ENCODE measurements around the gene CCDC27. TPM values are rescaled to one million over a fixed set of nuclear protein-coding genes. Genes with fewer than 3 reads are reported as not detected.
A peak's percentile ranks its signal among the peaks of the same experiment; 100 is the strongest.
"Not testable (repeated sequence)": the region's sequence is repeated elsewhere in the genome, so short reads cannot be mapped to it uniquely, and the experiment has no call there.

Gene CCDC27
- total RNA-seq, 1 donor from 2014 or later = not detected

GRCh38 chr1:3721955-3722465 is 30.2 kb upstream of the CCDC27 start:
- intact Hi-C loops (cut with DNase I) = no loop called here
- ATAC-seq (no peak), DNase-seq (no peak)
- peaks cover 17% of the 10 kb centered on the region for H3K4me1 ChIP-seq
- H3K9me3 ChIP-seq = no peaks in the 10 kb centered on the region
- TF ChIP-seq, protein P1, sequence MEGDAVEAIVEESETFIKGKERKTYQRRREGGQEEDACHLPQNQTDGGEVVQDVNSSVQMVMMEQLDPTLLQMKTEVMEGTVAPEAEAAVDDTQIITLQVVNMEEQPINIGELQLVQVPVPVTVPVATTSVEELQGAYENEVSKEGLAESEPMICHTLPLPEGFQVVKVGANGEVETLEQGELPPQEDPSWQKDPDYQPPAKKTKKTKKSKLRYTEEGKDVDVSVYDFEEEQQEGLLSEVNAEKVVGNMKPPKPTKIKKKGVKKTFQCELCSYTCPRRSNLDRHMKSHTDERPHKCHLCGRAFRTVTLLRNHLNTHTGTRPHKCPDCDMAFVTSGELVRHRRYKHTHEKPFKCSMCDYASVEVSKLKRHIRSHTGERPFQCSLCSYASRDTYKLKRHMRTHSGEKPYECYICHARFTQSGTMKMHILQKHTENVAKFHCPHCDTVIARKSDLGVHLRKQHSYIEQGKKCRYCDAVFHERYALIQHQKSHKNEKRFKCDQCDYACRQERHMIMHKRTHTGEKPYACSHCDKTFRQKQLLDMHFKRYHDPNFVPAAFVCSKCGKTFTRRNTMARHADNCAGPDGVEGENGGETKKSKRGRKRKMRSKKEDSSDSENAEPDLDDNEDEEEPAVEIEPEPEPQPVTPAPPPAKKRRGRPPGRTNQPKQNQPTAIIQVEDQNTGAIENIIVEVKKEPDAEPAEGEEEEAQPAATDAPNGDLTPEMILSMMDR (IDR thresholded peaks at IDR 0.05) = no peak
- H3K27me3 ChIP-seq (ENCODE audit: low read depth) = peaks cover 15% of the 10 kb centered on the region
- no peak overlapping the region for H3K4me3 ChIP-seq
- H3K36me3 ChIP-seq = no peaks in the 10 kb centered on the region
- no peak overlapping the region for H3K27ac ChIP-seq

- no peaks in the 10 kb centered on the region for H3K36me3 ChIP-seq
- H3K27me3 ChIP-seq (ENCODE audit: low read depth) = peaks cover 7% of the 10 kb centered on the region
- no peak overlapping the region for H3K4me3 ChIP-seq
- intact Hi-C loops (cut with DNase I) = no loop called here
- H3K9me3 ChIP-seq = no peaks in the 10 kb centered on the region
- no peak overlapping the region for H3K27ac ChIP-seq
- peaks cover 9% of the 10 kb centered on the region for H3K4me1 ChIP-seq
- ATAC-seq (no peak), DNase-seq (no peak)
- TF ChIP-seq, protein P1 (IDR thresholded peaks at IDR 0.05) = no peak
These were observed 29.4 kb upstream of the CCDC27 start for GRCh38 chr1:3722846-3723245.

- intact Hi-C loops (cut with DNase I) = not testable (repeated sequence)
These were observed 27.7 kb upstream of the CCDC27 start for GRCh38 chr1:3724416-3725030.

GRCh38 chr1:3725366-3725765 is 26.9 kb upstream of the CCDC27 start:
- Histone ChIP-seq H3K4me3 (no peak overlapping the region), H3K4me1 (no peaks in the 10 kb centered on the region), H3K36me3 (no peaks in the 10 kb centered on the region), H3K9me3 (no peaks in the 10 kb centered on the region), H3K27ac (no peak overlapping the region), H3K27me3 (ENCODE audit: low read depth) (peaks cover 3% of the 10 kb centered on the region)
- DNase-seq = no peak
- intact Hi-C loops (cut with DNase I) = no loop called here
- TF ChIP-seq, protein P1 (IDR thresholded peaks at IDR 0.05) = no peak
- no peak for ATAC-seq

More at GRCh38 chr1:3724416-3725030, 27.7 kb upstream of the CCDC27 start:
- H3K36me3 ChIP-seq; H3K27me3 ChIP-seq (ENCODE audit: low read depth); H3K4me1 ChIP-seq; H3K9me3 ChIP-seq; H3K27ac ChIP-seq; H3K4me3 ChIP-seq: not testable (repeated sequence)
- ATAC-seq (peak; percentile 59 to 68), DNase-seq (peak; percentile 82)
- TF ChIP-seq, protein P1 (IDR thresholded peaks at IDR 0.05) = peak; percentile 93

- TF ChIP-seq, protein P1 (IDR thresholded peaks at IDR 0.05) = peak; percentile 24
- no peak for ATAC-seq
- no peak for DNase-seq
These were observed 25.0 kb upstream of the CCDC27 start for GRCh38 chr1:3727042-3727824.

More at GRCh38 chr1:3727042-3727824, 25.0 kb upstream of the CCDC27 start:
- Histone ChIP-seq H3K36me3 (no peaks in the 10 kb centered on the region), H3K4me3 (no peak overlapping the region), H3K27me3 (ENCODE audit: low read depth) (peaks cover 3% of the 10 kb centered on the region), H3K4me1 (no peaks in the 10 kb centered on the region), H3K27ac (no peak overlapping the region), H3K9me3 (no peaks in the 10 kb centered on the region)
- intact Hi-C loops (cut with DNase I) = no loop called here
